WERI-Rb-1 (cell line): Measurements from ENCODE around the gene ARHGAP40.

Experiments
- DNase-seq: peaks from one replicate; pipeline ENCODE4 v3.0.0-alpha.2; 2020
- H3K27ac ChIP-seq: fragments of 250-450 bp; sonication (Bioruptor Pico); 2 replicates; pipeline ENCODE4 v1.5.1; 2020; ENCODE audit warnings: mild to moderate bottlenecking, moderate library complexity
- H3K27me3 ChIP-seq: fragments of 250-450 bp; sonication (Bioruptor Pico); 2 replicates; pipeline ENCODE4 v1.5.1; 2021; ENCODE audit warnings: mild to moderate bottlenecking, low read depth, moderate library complexity; ENCODE audit not compliant: insufficient read depth, severe bottlenecking
- H3K36me3 ChIP-seq: fragments of 250-450 bp; sonication (Bioruptor Pico); 2 replicates; pipeline ENCODE4 v1.5.1; 2020; ENCODE audit warnings: mild to moderate bottlenecking, moderate library complexity
- H3K4me3 ChIP-seq: 2 replicates; pipeline ENCODE4 v1.5.1; 2011; ENCODE audit warnings: low read depth, mild to moderate bottlenecking, control low read depth, low read length
- H3K9me3 ChIP-seq: fragments of 250-450 bp; sonication (Bioruptor Pico); 2 replicates; pipeline ENCODE4 v1.5.1; 2021; ENCODE audit warnings: mild to moderate bottlenecking, moderate library complexity; ENCODE audit not compliant: severe bottlenecking
- TF ChIP-seq, protein P1 (sequence below): IDR thresholded peaks from 2 replicates; pipeline ENCODE4 v1.5.1; 2011; ENCODE audit warnings: low read depth, mild to moderate bottlenecking, control low read depth, inconsistent platforms, low read length

Gene ARHGAP40

DNA sequence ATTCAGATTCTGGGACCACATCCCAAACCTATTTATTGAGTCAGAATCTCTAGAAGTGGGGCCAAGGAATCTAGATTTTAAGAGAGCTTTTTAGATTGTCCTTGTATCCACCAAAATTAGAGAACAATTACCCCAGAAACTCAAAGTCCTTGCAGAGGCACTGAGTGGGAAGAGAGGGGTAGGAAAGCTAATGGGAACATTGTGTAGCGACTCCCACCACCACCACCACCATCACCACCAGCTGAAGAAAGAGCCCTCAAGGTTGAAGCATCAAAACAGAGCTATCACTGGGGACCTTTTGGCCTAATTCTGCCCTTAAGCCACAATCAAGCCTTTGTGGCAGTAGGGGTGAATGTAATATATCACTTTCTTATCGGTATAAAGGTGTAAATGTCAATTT lies 83.7 kb downstream of the ARHGAP40 start:
- H3K27ac ChIP-seq: no peak overlapping the region
- H3K4me3 ChIP-seq: no peak overlapping the region
- TF ChIP-seq, protein P1, sequence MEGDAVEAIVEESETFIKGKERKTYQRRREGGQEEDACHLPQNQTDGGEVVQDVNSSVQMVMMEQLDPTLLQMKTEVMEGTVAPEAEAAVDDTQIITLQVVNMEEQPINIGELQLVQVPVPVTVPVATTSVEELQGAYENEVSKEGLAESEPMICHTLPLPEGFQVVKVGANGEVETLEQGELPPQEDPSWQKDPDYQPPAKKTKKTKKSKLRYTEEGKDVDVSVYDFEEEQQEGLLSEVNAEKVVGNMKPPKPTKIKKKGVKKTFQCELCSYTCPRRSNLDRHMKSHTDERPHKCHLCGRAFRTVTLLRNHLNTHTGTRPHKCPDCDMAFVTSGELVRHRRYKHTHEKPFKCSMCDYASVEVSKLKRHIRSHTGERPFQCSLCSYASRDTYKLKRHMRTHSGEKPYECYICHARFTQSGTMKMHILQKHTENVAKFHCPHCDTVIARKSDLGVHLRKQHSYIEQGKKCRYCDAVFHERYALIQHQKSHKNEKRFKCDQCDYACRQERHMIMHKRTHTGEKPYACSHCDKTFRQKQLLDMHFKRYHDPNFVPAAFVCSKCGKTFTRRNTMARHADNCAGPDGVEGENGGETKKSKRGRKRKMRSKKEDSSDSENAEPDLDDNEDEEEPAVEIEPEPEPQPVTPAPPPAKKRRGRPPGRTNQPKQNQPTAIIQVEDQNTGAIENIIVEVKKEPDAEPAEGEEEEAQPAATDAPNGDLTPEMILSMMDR: no peak
- no peak for DNase-seq
- no peaks in the 10 kb centered on the region for H3K27me3 ChIP-seq
- H3K9me3 ChIP-seq: no peaks in the 10 kb centered on the region
- no peaks in the 10 kb centered on the region for H3K36me3 ChIP-seq

DNA sequence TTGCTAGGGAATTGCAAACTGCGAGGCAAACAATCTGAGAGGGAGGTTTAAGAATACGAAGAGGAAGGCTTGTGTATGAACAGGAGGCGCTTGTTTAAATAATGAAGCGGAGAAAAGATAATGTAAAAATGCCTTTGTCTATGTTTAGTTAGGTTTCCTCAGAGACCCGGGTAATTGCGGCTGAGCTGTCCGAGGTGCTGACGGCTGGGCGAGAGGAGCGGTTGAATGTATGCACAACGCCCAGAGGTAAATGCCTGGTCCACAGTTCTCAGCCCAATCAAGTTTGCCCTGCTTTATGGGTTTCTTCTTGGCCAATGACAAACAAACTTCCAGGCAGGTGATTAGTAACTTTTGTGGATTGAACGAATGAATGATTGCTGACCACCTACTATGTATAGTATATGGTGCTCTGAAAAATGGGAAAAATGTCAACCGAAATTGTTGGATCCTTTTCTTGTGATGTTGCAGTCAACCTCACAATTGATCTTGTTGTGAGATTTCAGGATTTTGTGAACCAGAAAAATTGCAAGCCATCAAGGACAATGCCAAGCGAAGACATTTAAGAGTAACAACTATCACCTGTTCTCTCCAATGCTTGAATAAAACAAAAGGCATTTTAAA lies 84.4 kb downstream of the ARHGAP40 start:
- TF ChIP-seq, protein P1: no peak
- no peaks in the 10 kb centered on the region for H3K27me3 ChIP-seq
- H3K36me3 ChIP-seq: no peaks in the 10 kb centered on the region
- no peaks in the 10 kb centered on the region for H3K9me3 ChIP-seq
- H3K27ac ChIP-seq: no peak overlapping the region
- H3K4me3 ChIP-seq: no peak overlapping the region
- no peak for DNase-seq

- TF ChIP-seq, protein P1: no peak
- Histone ChIP-seq H3K9me3 (no peaks in the 10 kb centered on the region), H3K36me3 (no peaks in the 10 kb centered on the region), H3K27ac (no peak overlapping the region), H3K4me3 (no peak overlapping the region), H3K27me3 (no peaks in the 10 kb centered on the region)
- no peak for DNase-seq
Observed at GRCh38 chr20:38692436-38693411, 91.1 kb downstream of the ARHGAP40 start.

DNA sequence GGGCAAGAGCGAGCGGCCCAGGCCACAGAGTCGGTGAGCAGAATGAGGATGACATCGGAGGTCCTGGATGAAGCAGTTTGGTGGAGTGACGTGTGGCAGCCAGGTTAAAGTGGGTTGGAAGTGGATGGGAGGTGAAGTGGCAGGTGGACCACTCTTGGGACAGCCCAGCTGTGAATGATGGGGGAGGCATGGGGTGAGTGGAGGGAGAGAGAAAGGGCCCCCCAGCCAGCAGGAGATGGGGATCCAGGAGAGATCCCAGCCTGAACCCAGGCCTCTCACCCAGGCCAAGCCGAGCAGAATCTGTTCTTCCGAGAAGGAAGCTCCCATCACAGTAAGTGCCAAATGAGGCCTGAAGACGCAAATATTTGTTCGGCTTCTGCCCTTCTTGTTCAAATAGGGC lies 95.7 kb downstream of the ARHGAP40 start:
- Histone ChIP-seq H3K27me3 (no peaks in the 10 kb centered on the region), H3K9me3 (no peaks in the 10 kb centered on the region), H3K4me3 (no peak overlapping the region), H3K27ac (no peak overlapping the region), H3K36me3 (no peaks in the 10 kb centered on the region)
- no peak for DNase-seq
- TF ChIP-seq, protein P1: no peak

- Histone ChIP-seq H3K27me3 (no peaks in the 10 kb centered on the region), H3K4me3 (no peak overlapping the region), H3K27ac (no peak overlapping the region), H3K9me3 (no peaks in the 10 kb centered on the region), H3K36me3 (no peaks in the 10 kb centered on the region)
- TF ChIP-seq, protein P1: no peak
- DNase-seq: no peak
Observed at GRCh38 chr20:38698541-38698940, 96.9 kb downstream of the ARHGAP40 start.
